ENCODE results near the gene ROR2.
"Not testable (repeated sequence)": the region's sequence is repeated elsewhere in the genome, so short reads cannot be mapped to it uniquely, and the experiment has no call there.

The ROR2 gene

GRCh38 chr9:91629718-91630117 is 320.3 kb downstream of the ROR2 start:
- no peak for DNase-seq (ENCODE audit: low read depth)

GRCh38 chr9:91628892-91629291 is 321.1 kb downstream of the ROR2 start:
- no peak for DNase-seq (ENCODE audit: low read depth)

GRCh38 chr9:91625331-91625730 is 324.7 kb downstream of the ROR2 start:
- no peak for DNase-seq (ENCODE audit: low read depth)

GRCh38 chr9:91623004-91623403 is 327.0 kb downstream of the ROR2 start:
- peak; percentile 7 for DNase-seq (ENCODE audit: low read depth)

GRCh38 chr9:91622121-91622520 is 327.9 kb downstream of the ROR2 start:
- not testable (repeated sequence) for DNase-seq (ENCODE audit: low read depth)

GRCh38 chr9:91614044-91614443 is 336.0 kb downstream of the ROR2 start:
- not testable (repeated sequence) for DNase-seq (ENCODE audit: low read depth)

GRCh38 chr9:91611582-91611981 is 338.4 kb downstream of the ROR2 start:
- no peak for DNase-seq (ENCODE audit: low read depth)

- no peak for DNase-seq (ENCODE audit: low read depth)
These were observed 343.6 kb downstream of the ROR2 start for GRCh38 chr9:91606255-91606995.

- no peak for DNase-seq (ENCODE audit: low read depth)
These were observed 345.4 kb downstream of the ROR2 start for GRCh38 chr9:91604451-91605179.

- no peak for DNase-seq (ENCODE audit: low read depth)
These were observed 346.1 kb downstream of the ROR2 start for GRCh38 chr9:91603932-91604331.

- no peak for DNase-seq (ENCODE audit: low read depth)
These were observed 350.5 kb downstream of the ROR2 start for GRCh38 chr9:91599564-91599963.

- no peak for DNase-seq (ENCODE audit: low read depth)
These were observed 358.4 kb downstream of the ROR2 start for GRCh38 chr9:91591627-91592026.

- DNase-seq (ENCODE audit: low read depth), result no peak
These were observed 360.9 kb downstream of the ROR2 start for GRCh38 chr9:91589101-91589553.

- DNase-seq (ENCODE audit: low read depth), result no peak
These were observed 363.7 kb downstream of the ROR2 start for GRCh38 chr9:91586282-91586681.

GRCh38 chr9:91583966-91584365 is 366.1 kb downstream of the ROR2 start:
- DNase-seq (ENCODE audit: low read depth), result no peak

- no peak for DNase-seq (ENCODE audit: low read depth)
These were observed 366.7 kb downstream of the ROR2 start for GRCh38 chr9:91583161-91583875.

GRCh38 chr9:91582181-91582580 is 367.8 kb downstream of the ROR2 start:
- DNase-seq (ENCODE audit: low read depth), result no peak

GRCh38 chr9:91580136-91580535 is 369.9 kb downstream of the ROR2 start:
- DNase-seq (ENCODE audit: low read depth), result peak; percentile 2

- DNase-seq (ENCODE audit: low read depth), result no peak
These were observed 371.1 kb downstream of the ROR2 start for GRCh38 chr9:91578911-91579310.

- DNase-seq (ENCODE audit: low read depth), result no peak
These were observed 372.4 kb downstream of the ROR2 start for GRCh38 chr9:91577633-91578061.

- DNase-seq (ENCODE audit: low read depth), result no peak
These were observed 377.2 kb downstream of the ROR2 start for GRCh38 chr9:91572811-91573210.

GRCh38 chr9:91572044-91572443 is 378.0 kb downstream of the ROR2 start:
- DNase-seq (ENCODE audit: low read depth), result no peak

GRCh38 chr9:91571036-91571435 is 379.0 kb downstream of the ROR2 start:
- DNase-seq (ENCODE audit: low read depth), result no peak
